Fibroblast of skin of back (primary cell): Measurements from ENCODE around the gene MPZ.
"Not testable (repeated sequence)": the region's sequence is repeated elsewhere in the genome, so short reads cannot be mapped to it uniquely, and the experiment has no call there.

ENCODE experiments used
- DNase-seq: peaks from one replicate; pipeline ENCODE4 v3.0.0-alpha.2; 2013

Gene MPZ

DNA sequence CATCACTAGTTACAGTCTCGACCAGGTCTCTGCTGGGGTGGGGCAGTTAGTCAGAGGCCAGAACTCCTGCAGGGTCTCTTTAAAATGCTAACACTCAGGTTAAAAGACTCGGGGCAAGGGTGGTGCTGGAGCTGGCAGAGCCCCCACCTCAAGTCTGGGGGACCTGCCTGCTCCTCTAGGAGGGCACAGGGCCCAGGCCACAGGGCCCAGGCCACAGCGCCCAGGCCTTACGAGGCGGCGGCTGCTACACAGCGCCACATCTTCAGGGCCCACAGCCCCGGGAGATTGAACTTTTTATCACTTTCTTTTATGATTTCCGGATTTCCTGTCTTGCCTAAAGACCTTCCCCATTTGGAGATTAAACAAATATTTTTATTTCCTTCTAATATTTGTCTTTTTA lies 10.4 kb downstream of the MPZ start:
- DNase-seq, result no peak

- no peak for DNase-seq
Measured at GRCh38 chr1:161298116-161298515, 11.7 kb downstream of the MPZ start.

GRCh38 chr1:161297415-161297814 lies 12.4 kb downstream of the MPZ start:
- no peak for DNase-seq

- DNase-seq, result no peak
Measured at GRCh38 chr1:161290779-161291178, 19.0 kb downstream of the MPZ start.

DNA sequence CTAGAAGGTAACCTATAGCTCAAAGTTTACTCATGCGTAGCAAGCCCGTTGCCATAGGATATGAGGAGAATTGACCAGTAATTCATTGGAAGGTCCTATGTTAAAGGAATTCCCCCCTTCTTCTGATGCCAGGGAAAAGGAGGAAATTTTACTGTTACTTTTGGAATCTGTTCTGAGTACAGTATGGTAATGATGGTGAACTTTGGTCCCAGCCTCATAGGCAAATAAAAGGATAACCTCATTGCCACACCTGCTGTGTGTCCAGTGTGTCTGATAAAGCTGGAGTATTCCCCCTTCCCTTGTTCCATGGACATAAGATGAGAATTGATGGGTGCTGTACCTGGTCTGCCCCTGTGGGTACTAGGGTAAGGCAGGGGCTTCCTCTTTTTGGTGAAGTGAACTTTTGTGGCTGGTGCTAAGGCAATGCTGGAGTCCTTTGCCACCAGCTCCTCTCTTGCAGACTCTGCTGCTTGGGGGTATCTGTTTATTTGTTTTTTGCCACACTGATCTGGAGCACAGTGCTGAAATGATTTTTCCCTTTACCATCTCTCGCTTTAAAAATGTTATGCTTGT lies 22.2 kb downstream of the MPZ start:
- no peak for DNase-seq

DNA sequence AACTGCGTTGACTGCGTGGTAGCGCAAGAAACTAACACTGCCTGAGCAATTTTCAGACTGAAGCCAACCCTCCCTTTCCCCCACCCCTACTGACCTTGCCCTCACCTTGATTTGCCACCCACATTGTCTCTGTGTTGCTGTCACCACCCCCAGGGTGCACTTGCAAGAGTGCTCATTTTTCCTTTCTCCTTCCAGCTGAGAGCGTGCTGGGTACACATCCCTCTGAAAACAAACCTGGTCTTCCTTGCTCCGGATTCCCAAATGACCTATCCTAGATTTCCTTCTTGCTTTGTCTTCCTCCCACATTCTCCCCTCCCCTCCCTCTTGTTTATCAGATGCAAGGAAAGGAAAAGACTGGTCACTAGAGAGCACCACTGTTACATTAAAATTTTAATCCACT lies 24.2 kb downstream of the MPZ start:
- DNase-seq, result no peak

- no peak for DNase-seq
Measured at GRCh38 chr1:161285113-161285512, 24.7 kb downstream of the MPZ start.

- no peak for DNase-seq
Measured at GRCh38 chr1:161282991-161283390, 26.8 kb downstream of the MPZ start.

- DNase-seq, result no peak
Measured at GRCh38 chr1:161274874-161275273, 34.9 kb downstream of the MPZ start.

- no peak for DNase-seq
Measured at GRCh38 chr1:161273402-161273801, 36.4 kb downstream of the MPZ start.

GRCh38 chr1:161267321-161267720 lies 42.4 kb downstream of the MPZ start:
- no peak for DNase-seq

DNA sequence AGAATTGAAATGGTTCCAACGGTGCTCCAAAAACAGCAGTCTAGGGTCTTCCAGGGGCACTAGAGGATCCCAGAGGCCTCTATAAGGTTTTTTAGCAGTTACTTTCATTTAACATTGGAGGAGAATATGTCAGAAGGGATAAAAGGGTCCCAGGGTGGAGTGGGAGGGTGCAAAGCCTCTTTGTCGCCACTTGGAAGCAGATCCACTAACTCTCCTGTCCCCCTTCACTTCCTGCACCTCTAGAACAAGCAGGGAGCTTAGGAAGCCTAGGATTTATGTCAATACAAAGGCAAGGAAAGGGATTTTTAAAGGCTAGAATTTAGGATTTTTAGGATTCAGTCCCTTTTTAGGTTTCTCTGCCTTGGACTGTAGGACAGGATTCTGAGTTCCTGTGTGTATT lies 42.9 kb downstream of the MPZ start:
- DNase-seq, result no peak

DNA sequence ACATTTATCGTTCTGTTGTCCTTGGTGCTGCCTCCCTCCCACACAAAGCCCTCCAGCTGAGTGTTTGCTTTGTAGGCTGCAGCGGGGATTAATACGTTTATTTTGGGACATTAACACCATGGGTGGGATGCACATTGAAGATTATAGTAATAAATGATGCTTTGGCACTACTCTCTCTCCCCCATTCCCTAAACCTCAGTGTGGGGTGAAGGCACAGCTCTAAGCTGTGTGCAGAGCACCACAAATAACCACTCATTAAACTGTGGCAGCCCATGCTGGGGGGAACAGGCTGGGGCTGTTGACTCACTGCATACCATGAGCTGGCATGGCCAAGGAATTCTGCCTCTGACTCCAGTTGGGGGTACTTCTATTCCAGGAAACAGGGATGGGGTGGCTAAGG lies 43.6 kb downstream of the MPZ start:
- DNase-seq, result peak; percentile 21

- no peak for DNase-seq
Measured at GRCh38 chr1:161265305-161265704, 44.5 kb downstream of the MPZ start.

DNA sequence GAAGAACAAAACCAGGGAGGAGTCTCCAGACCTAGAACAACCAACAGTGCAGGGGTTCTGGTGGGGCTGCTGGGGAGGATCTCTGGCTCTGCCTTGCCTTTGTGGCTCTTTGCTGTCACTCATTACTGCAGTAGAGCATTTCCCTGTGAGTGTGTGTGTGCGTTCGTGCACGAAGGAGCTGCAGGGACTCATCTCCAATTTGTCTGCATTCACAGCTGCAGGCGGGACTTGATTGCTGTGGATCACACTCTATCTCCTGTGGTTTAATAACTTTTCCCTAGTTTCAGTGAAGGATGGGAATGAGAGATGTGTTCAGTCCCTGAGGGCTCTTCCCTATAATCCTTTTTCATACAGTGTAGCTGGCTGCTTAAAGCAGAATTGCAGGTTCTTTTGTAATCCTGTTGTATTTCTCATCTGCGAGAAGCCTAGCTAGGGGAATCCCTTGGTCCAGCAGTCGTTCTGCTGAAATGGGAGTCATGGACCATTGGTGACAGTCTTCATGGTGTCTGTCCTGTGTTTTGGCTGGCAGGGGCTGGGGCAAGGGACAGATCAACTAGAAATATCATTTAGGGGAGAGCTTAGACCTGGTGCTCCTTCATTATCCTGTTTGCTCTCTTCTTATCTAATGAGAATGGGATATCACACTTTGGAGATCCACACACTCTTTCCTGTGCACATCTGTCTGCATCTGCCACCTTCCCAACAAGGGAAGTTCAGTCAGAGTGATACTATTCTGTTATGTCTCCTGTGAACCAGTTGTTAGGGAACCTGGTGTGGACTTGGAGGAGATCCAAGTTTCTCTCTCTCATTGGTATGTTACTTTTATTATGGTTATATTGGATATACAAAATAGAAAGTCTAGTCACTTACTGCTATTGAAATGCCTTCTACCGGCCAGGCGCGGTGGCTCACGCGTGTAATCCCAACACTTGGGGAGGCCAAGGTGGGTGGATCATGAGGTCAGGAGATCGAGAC lies 48.2 kb downstream of the MPZ start:
- no peak for DNase-seq

GRCh38 chr1:161260376-161261260 lies 49.1 kb downstream of the MPZ start:
- DNase-seq, result no peak

GRCh38 chr1:161259765-161260164 lies 50.0 kb downstream of the MPZ start:
- DNase-seq, result no peak

- no peak for DNase-seq
Measured at GRCh38 chr1:161259345-161259702, 50.4 kb downstream of the MPZ start.

GRCh38 chr1:161258439-161259344 lies 51.1 kb downstream of the MPZ start, which contains the start of gene PCP4L1:
TSS of gene PCP4L1 (plus strand) at chr1:161258745. CDS start at chr1:161258975, 230 bp downstream.
- peak; percentile 65 for DNase-seq

GRCh38 chr1:161257109-161257508 lies 52.7 kb downstream of the MPZ start:
- DNase-seq, result not testable (repeated sequence)

GRCh38 chr1:161255955-161256520 lies 53.7 kb downstream of the MPZ start:
- DNase-seq, result not testable (repeated sequence)

GRCh38 chr1:161255302-161255701 lies 54.5 kb downstream of the MPZ start:
- DNase-seq, result not testable (repeated sequence)
